ENCODE results near the gene CHD2.
"Not testable (repeated sequence)": the region's sequence is repeated elsewhere in the genome, so short reads cannot be mapped to it uniquely, and the experiment has no call there.

Gene CHD2

DNA sequence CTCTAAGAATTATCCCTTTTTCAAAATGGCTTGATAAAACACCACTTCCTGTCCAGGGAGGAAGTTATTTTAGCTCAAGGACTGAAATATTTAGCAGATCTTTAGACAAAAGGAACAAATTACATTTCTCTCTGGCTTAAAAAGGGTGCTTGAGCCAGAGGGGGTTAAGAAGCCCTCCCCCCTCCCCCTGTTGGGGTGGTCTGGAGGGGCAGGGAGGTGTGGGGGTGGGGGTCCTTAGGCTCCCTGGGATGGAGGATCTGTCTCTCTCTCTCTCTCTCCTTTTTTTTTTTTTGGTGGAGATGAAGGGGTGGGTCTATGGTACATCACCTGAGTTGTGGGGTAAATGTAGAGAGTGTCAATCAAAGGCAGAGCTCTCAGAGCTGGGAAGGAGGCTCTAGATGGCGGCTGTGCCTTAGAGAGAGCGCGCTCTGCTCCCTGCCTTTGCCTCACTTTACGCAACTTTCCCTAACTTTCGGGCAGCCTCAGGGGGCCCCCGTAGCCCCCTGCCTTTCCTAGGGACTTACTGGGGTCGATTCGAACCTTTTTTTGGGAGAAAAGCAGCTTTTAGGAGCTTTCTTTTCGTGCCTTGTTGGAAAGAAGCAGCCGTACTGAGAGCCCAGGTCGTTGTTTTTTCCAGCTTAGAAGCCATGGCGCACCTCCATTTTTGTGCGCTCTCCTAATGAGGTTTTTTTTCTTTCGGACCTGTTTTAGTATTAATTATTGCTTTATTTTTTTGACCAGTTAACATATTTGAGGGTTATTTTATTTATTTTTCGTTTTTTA lies at the start of gene CHD2:
CHD2 (plus strand) TSS at position 377 of the 783 bp plus-strand sequence. CDS start 914 bp downstream, outside the sequence.
- DNase-seq (ENCODE audit: low read depth in 2 of 2) = no peak

DNA sequence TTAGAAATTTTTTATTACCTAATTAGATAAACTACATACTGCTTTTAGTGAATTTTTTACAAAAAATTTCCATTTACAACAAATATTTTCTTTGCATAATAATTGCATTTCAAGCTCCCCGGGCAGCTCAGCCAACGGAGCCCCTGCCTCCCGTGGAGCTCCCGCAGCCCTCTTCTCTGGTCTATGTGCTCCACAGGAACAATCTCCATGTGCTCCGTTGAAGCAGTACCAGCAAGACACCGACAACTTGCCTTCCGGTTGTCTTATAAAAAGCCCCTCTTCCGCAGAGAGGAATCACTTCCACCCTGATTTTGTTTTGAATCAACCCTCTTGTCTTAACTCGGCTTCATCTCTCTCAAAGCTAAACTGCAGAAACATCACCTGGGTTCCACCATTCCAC lies 46.9 kb upstream of the CHD2 start:
- DNase-seq (ENCODE audit: low read depth in 2 of 2) = no peak

DNA sequence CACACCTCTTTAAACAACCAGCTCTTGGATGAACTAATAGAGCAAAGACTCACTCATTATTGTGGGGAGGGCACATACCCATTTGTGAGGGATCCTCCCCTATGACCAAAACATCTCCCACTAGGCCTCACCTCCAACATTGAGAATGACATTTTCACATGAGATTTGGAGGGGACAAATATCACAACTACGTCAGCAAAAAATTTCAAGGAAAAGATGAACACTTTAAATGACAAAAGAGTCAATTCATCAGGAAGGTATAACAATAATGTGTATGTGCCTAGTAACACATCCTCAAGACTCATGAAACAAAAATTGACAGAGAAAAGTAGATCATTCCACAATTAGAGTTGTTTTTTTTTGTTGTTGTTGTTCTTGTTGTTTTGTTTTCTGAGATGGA lies 38.4 kb upstream of the CHD2 start:
- no peak for DNase-seq (ENCODE audit: low read depth in 2 of 2)

DNA sequence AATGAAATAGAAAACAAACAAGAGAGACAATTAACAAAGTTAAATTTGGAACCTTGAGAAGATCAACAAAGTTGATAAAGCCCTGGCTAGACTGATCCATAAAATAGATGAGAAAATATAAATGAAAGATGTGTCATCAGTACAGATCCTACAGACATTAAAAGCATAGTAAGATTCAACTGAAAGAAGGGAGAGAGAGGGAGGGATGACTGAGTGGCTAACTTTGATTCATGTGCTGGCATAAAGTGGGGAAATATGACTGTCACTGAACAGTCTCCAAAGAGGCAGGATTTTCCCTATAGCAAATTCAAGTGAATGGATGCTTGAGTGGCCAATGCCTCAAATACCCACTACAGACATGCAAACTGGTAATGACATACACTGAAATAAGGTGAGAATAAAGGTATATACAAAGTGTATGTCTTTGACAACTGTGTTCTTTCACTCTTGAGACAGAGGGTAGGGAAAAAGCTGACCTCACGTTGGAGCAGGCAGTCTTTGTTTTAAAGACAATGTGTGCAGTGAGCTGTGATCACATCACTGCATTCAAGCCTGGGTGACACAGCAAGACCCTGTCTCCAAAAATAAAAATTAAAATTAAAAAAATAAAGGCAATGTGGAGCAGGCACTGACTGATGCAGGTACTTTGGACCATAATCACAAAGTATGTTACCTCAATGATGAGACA lies 35.9 kb upstream of the CHD2 start:
- no peak for DNase-seq (ENCODE audit: low read depth in 2 of 2)

DNA sequence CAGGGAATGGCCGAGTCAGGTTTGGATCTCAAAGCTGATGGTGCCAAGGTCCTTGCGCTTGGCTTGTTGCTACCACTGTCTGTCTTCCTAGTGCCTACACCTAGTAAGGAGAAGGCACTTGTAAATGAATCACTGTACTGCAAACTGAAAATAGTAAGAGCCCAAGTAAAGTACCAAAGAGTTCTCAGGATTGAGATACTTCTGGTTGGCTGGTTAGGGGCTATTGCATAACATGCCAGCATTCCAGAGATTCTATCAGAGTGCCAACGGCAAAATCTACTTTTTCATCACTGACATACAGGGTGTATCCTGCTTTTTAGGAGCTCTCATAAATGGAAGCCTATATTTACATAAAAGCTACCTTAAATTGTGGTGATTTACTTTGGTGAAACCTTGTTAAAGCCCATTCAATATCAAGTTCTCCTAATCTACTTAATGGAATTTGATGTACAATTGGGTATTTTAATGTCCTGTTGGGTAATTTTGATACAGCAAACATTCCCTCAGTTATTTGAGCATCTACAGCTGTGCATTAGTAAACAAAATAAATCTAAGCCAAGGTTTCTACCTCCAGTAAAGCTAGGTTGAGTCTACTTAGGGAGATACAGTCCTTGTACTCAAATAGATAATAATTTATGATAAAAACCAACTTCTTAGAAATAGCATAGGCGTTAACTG lies 30.7 kb upstream of the CHD2 start:
- DNase-seq (ENCODE audit: low read depth in 2 of 2) = no peak

DNA sequence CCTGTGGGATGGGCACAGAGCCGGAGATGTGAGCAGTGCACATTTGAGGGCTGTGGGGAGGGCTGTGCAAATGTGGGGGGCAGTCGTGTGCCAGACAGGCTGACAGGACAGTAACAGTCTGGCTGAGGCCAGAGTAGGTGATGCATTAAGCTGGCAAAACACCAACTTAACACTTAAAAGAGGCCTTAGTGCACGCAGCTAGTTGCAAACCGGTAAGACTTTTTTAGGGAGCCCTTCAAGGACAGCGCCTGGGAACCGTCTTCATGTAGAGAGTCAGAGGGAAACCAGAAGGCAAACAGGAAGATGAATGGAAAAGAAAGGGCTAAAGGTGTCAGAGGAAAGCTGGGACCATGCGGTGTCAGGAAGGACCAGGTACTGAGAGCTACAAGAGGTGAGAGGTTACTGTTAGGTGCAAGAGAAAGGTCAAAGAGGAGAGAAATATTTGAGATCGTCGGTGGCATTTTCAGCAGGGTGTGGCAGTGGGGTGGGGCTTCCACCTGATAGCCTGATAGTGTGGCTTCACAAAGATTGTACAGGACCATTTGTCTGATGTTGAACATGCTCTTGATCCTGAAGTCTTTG lies 30.0 kb upstream of the CHD2 start:
- no peak for DNase-seq (ENCODE audit: low read depth in 2 of 2)

DNA sequence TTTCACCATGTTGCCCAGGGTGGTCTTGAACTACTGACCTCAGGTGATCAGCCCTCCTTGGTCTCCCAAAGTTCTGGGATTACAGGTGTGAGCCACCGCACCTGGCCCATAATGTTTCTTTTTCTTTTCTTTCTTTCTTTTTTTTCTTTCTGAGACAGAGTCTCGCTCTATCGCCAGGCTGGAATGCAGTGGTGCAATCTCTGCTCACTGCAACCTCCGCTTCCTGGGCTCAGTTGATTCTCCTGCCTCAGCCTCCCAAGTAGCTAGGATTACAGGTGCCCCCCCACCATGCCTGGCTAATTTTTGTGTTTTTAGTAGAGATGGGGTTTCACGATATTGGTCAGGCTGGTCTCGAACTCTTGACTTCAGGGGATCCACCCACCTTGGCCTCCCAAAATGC lies 27.2 kb upstream of the CHD2 start:
- not testable (repeated sequence) for DNase-seq (ENCODE audit: low read depth in 2 of 2)

DNA sequence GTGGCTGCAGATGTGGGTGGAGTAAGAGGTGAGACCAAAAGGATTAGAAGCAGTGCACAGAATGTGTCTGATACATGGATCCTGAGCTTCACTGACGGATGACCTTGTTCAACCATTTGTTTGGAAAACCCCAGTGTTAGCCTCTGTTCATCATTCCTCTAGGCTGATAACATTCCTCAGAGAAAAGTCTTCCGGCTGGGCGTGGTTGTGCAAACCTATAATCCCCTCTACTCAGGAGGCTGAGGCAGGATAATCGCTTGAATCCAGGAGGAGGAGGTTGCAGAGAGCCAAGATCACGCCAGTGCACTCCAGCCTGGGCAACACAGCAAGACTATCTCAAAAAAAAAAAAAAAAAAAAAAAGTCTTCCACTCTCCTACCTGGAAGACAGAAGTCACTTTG lies 23.1 kb upstream of the CHD2 start:
- DNase-seq (ENCODE audit: low read depth in 2 of 2) = no peak

DNA sequence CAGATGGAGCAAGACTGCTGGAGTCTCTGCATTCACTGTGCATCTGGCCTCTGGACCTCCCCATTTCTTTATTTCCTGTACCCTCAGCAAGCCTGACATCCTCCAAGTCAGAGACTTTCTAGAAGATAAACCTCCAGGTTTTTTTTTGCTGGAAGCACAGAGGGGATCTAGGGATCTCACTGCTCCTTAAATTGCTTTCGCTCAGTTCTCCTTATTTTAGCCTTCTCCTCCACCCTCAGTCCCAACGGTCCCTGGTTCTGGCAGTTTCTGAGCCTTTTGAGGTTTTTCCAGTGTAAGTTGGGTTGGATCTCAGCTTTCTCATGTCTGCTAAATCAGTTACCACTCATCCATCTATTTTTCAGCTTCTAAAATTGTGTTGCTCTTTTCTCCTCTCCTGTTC lies 22.7 kb upstream of the CHD2 start:
- DNase-seq (ENCODE audit: low read depth in 2 of 2) = no peak

DNA sequence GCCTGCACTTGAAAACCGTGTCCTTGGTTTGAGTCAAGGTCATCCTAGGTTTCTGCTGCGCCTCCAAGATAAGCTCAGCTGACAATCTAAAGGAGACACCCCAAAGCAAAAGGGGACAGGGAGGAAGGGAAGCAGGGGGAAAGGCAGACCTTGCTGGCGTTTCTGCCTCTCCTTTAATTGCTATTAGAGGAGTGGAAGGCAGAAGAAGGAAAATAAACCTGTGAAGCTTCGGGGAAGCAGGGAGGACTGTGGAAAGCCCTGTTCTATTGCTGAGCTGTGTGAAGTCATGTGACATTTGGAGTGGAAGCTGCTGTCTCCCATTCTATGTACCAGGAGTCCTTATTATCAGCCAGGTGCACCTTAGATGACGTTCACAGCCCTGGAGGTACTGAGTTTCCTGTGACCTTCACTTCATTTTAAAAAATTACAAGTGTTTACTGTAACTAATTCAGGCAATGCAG lies 21.5 kb upstream of the CHD2 start:
- no peak for DNase-seq (ENCODE audit: low read depth in 2 of 2)

DNA sequence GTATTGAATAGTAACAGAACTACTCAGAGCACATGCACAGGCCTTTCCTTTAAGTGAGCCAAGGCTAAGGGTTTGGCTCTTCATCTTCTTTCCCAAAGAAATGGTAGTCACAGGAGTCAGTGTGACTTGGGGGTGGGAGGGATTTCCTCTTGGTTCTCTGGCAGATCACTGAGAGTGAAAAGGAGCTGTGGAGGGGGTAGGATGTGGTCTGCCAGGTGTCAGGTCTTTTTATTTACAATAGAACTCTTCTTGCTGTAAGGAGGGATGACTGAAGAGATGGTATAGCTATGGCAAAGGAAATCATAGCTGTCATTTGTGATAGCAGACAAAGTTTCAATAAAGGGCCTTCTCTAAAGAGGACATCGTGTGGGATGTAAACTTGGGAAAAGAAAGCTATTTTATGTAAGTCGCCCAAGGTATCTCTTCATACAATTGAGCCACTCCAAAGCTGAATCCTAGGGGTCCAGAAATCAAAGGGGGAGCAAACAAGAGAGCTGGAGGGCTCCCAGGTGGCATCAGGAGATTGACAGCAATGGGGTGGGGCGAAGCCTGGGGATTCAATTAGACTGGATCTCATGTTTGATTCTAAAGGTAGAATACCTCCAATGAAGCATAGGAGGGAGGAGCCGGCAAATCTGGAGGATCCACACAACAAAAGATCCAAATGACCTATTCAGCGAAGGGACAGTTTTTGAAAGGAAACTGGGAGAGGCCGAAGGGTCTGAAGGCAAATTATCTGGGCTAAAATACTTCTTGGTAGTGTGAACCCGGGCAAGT lies 20.0 kb upstream of the CHD2 start:
- DNase-seq (ENCODE audit: low read depth in 2 of 2) = no peak

DNA sequence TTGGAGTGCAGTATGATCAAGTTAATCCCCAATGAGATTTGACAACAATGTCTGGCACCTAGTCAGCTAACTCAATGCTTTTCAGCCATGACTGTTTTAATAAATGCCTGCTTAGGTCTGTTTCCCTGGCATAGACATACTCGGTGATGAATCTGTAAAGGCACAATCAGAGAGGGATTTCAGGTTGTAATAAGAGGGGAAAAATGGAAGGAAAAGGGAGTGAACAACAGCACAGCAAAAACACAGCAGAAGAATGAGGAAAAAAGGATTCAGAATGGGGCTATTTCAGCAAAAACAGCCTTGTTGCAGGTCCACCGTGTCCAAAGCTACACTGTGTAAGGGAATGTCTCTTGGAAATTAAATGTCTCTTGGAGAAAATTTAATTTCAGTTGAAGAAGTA lies 19.3 kb upstream of the CHD2 start:
- no peak for DNase-seq (ENCODE audit: low read depth in 2 of 2)

DNA sequence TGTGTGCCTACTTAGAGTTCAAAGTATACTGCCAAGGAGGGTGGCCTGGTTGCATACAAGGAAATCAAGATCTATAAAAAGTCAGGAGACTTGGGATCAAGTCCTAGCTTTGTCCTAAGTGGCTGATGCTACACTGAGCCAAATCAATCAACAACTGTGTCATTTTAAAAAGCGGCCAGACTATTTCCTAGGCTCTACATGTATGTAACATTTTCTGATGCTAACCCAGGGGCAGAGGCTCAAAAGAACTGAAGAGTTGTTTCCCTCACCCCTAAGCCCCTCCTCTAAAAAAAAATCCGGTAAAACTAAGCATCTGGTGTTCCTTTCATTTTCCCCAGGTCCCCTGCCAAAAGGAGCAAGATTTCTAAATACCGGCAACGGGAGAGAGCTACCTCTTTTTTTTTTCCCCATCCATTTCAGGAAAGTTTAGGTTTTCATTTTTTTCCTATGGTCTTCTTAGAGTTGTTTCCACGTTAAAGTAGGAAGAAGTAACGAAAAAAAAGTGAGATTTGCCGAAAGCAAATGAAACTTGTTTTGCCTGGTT lies 18.8 kb upstream of the CHD2 start:
- no peak for DNase-seq (ENCODE audit: low read depth in 2 of 2)

DNA sequence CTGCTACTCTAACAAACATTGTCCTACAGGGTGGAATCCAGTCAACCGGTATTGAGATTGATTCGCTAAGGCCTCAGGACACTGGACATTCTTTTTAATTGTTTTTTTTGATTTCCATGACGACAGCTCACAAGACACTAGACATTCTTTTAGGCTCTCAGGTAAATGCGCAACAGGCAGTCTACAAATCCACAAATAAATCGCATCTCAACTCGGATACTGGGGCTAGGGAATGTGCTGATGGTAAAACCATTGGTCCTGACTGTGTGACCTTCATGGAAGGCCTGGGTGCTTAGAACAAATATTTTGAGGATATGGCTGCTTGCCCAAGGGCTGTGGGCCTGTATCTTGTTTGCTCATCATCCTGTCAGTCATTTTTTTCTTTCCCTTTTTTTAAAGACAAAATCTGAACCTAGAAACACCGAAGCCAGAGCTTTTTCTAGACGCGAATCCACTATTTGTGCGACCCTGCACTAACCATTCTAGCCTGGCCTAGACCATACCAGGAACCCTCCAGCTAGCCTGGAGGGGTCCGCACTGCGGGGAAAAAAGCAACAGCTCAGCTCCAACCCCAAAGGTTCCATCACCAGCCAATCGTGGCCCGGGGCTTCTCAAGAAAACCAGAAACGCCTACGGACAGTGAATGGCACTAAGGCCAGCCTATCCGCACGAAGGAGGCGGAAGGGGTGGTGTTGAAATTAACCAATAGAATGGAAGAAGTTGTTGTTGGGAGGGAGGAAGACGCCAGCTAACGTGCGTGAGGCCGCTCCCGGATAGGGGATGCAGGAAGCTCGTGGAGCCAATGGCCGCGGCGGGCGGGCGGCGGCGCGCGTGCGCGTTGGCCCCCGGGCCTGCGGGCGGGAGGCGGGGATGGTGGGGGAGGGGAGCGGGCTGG lies 18.1 kb upstream of the CHD2 start:
- peak; percentile 97 to 99 for DNase-seq (ENCODE audit: low read depth in 2 of 2)

DNA sequence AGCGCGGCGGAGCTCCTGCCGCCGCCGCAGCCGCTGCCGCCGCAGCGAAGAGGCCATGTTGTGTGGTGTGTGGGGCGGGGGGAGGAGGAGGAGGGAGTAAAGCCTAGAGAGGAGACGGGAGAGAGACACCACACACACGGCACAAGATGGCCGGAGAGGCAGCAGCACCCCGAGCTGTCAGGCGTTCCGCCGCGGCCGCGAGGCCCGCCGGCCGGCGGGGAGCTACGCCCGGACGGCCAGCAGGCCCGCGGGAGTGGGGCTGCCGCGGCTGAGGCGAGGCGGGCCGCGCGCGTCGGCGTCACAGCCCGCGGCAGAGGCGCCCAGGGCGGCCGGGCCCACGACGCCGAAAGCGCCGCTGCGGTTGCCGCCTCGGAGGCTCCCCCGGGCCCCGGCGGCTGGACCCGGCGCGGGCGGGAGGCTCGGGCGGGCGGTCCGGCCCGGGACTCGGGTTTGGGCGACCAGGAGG lies 17.4 kb upstream of the CHD2 start:
- DNase-seq (ENCODE audit: low read depth in 2 of 2) = no peak

DNA sequence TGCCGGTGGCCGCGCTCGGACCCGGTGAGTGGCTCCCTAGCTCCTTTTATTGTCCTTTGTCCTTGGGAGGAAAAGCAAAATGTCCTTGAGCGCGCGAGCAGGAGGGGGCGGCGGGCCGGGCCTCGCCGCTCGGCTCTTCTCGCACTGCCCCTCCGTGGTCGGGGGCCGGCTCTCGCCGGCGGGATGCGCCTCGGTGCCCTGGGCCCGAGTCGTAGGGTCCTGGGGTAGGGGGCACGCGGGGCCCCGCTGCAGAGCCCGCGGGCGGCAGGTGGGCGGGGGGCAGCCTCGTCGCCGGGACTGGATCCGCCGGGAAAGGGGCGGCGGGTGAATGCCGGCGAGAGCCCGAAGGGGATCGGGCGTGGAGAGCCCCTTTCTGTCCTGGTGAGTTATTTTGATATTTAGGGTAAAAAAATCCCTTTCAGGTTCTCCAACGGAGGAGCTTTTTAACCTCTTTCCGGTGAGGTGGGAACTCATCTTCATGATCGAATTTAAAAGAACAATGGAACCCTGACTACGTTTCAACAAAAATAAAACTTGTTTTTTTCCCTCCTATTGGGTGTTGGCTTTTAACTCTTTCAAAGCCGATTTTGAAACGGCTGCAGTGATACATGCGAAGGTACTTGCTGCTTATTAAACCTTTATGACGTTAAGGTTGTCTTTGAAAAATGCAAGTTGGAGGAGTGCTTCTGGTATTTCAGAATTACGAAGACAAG lies 16.8 kb upstream of the CHD2 start:
- no peak for DNase-seq (ENCODE audit: low read depth in 2 of 2)

DNA sequence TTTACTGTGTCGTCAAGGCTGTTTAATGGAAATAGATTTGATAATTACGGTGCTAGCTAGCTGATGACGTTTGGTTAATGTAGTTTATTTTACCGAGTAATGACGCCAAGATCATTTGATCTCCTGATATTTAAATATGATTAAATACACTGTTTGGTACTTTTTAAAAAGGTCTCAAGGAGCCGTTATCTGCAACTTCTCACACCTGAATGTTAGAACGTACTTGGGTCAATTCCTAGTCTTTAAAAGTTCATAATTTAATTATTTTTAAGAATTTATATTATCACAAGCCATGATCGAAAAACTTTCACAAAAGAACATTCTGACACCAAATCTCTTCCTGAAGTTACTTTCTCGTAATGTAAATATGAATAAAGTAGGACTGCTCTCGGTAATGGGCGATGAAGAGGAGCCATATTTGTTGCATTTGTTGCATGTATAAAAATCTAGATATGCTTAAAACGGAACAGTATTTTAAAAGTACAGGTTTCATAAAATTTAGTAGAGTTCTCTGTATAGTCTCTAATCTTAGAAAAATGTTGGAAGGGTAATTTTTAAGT lies 16.2 kb upstream of the CHD2 start:
- no peak for DNase-seq (ENCODE audit: low read depth in 2 of 2)

DNA sequence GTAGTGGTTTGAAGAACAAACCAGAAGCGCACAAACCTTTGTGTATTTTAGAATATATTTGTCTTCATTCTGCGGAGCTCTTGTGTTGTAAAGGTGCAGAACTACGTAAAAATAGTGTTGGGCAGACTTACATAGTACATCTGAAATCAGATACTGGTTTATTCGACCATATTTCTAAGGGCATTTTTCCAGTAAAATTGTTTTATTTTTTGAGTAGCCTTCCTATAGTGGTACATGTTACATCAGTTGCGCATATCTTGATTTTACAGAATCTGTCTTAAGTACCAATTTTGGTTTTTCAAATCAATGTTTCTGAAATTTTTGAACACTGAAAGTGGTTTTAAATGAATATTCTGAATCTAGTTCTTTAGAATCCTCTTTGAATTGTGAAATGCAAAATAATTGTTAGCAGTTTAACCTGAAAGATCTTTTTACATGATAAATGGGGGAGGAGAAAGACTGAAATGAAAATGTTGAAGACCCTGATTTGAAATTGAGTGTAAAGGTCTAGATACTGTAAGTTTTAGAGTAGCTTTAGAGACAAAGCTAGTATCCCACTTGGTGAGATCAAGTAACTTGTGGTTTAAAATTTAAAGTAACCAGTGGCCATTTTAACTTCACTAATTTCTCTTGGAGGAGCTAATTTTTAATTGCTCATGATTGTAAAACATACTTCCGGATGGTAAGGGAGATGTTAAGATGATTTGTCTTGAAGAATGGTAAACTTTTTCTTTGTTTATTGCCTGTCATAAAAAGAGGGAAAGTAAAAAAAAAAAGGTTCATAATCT lies 15.5 kb upstream of the CHD2 start:
- DNase-seq (ENCODE audit: low read depth in 2 of 2) = no peak
